Calu3 (cell line): ENCODE results near the gene PPEF1. TPM values are rescaled to one million over a fixed set of nuclear protein-coding genes. Genes with fewer than 3 reads are reported as not detected.

ENCODE experiments used
- BruUV-seq: library from RNA; stranded (reverse); fragments of 400-500 nt; replicated peaks from 2 replicates; lab custom pipeline; 2021; lab: Mats Ljungman, UMichigan
- CTCF ChIA-PET: fragments of 300-600 bp; sonication (Branson Sonifier 250); formaldehyde crosslinking; loops from one replicate; lab custom pipeline; 2022; ENCODE audit warnings: antibody characterized with exemption; lab: Charles Lee
- DNase-seq: peaks from one replicate; pipeline ENCODE4 v3.0.0; 2022
- H3K27ac Mint-ChIP-seq: one replicate; pipeline ENCODE4 v1.8.0; 2022; ENCODE audit warnings: mixed read lengths; ENCODE audit not compliant: unreplicated experiment
- H3K27me3 Mint-ChIP-seq: one replicate; pipeline ENCODE4 v1.8.0; 2022; ENCODE audit warnings: mixed read lengths; ENCODE audit not compliant: unreplicated experiment
- H3K36me3 Mint-ChIP-seq: one replicate; pipeline ENCODE4 v1.8.0; 2022; ENCODE audit warnings: mild to moderate bottlenecking, moderate library complexity, mixed read lengths; ENCODE audit not compliant: insufficient read depth, unreplicated experiment
- H3K4me1 Mint-ChIP-seq: one replicate; pipeline ENCODE4 v1.8.0; 2022; ENCODE audit warnings: mild to moderate bottlenecking, low read depth, mixed read lengths; ENCODE audit not compliant: unreplicated experiment
- H3K4me3 Mint-ChIP-seq: one replicate; pipeline ENCODE4 v1.8.0; 2022; ENCODE audit warnings: mild to moderate bottlenecking, low read depth, moderate library complexity, mixed read lengths; ENCODE audit not compliant: unreplicated experiment
- H3K9me3 Mint-ChIP-seq: one replicate; pipeline ENCODE4 v1.8.0; 2022; ENCODE audit warnings: low read depth, mixed read lengths; ENCODE audit not compliant: unreplicated experiment
- intact Hi-C: fragments of 100-400 bp; cut with micrococcal nuclease; formaldehyde crosslinking; loops from one replicate; pipeline ENCODE4 v1.10.0; 2022; ENCODE audit not compliant: unreplicated experiment
- total RNA-seq: library from RNA; stranded (reverse); gene quantifications from 2 replicates; pipeline ENCODE4 v1.2.3, GENCODE V29; 2022
- TF ChIP-seq, protein P1 (sequence below): fragments of 200-600 bp; IDR thresholded peaks from one replicate; pipeline ENCODE4 v1.8.0; 2022; ENCODE audit warnings: antibody characterized with exemption; ENCODE audit not compliant: unreplicated experiment

PPEF1 gene
- total RNA-seq, 1 experiment from 2014 or later, result not detected

DNA sequence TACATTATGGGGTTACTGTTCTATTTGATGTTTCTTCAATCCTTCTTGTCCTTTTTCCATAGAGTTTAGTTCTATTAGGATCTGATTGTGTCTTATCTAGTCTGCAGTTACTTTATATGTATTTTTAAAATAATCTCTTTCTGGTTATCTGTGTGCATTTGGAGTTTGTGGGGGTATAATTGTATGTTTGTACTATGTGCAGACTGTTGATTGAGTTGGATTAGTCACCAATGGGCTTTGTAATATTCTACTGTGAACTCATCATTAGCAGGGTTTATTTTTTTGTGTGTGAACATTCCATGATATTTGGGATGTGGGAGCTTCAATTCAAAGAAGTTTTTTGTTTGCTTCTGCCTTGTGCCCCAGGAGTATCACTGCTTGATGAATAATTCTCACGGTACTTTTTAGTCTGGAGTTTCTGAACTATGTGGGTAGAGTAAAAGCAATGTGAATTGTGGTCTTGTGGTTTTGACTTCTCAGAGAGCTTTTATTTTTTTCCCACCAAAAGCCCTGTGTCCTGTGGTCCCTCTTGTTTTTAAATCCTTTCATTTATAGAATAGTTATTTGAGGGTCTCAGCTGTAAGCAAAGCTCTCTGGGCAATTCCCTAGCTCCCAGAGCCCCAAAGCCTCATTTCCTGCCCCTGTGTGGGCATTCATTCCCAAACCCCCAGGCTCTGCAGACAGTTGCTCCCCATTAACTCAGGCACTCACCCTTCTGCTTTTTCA lies 148.6 kb downstream of the PPEF1 start:
- no TSS peak for BruUV-seq
- TF ChIP-seq, protein P1, sequence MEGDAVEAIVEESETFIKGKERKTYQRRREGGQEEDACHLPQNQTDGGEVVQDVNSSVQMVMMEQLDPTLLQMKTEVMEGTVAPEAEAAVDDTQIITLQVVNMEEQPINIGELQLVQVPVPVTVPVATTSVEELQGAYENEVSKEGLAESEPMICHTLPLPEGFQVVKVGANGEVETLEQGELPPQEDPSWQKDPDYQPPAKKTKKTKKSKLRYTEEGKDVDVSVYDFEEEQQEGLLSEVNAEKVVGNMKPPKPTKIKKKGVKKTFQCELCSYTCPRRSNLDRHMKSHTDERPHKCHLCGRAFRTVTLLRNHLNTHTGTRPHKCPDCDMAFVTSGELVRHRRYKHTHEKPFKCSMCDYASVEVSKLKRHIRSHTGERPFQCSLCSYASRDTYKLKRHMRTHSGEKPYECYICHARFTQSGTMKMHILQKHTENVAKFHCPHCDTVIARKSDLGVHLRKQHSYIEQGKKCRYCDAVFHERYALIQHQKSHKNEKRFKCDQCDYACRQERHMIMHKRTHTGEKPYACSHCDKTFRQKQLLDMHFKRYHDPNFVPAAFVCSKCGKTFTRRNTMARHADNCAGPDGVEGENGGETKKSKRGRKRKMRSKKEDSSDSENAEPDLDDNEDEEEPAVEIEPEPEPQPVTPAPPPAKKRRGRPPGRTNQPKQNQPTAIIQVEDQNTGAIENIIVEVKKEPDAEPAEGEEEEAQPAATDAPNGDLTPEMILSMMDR, result no peak
- DNase-seq, result no peak
- Mint-ChIP-seq H3K36me3 (no peaks in the 10 kb centered on the region), H3K9me3 (no peaks in the 10 kb centered on the region), H3K4me1 (no peaks in the 10 kb centered on the region), H3K27me3 (no peaks in the 10 kb centered on the region), H3K4me3 (no peak overlapping the region), H3K27ac (no peak overlapping the region)
- intact Hi-C loops, result no loop called here
- CTCF ChIA-PET, result no interaction called here

DNA sequence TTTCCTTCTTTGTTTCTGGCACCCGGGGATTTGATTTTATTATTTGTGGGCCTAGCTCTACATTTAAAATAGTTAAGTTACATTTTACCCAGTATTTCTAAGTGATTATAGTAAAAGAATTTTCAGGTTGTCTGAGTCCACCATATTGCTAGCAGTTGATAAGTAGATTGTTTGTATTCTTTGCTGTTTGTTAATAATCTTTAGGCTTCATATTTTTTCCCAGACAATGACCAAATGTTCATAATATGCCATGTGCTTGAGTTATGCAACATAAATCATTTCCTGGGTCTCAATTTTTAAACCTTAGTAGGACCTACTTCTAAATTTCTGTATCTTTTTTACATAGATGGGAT lies 149.2 kb downstream of the PPEF1 start:
- intact Hi-C loops, result no loop called here
- BruUV-seq, result no TSS peak
- H3K36me3 Mint-ChIP-seq, result no peaks in the 10 kb centered on the region
- H3K27ac Mint-ChIP-seq, result no peak overlapping the region
- TF ChIP-seq, protein P1, result no peak
- no peak for DNase-seq
- no peaks in the 10 kb centered on the region for H3K4me1 Mint-ChIP-seq
- CTCF ChIA-PET, result no interaction called here
- H3K4me3 Mint-ChIP-seq, result no peak overlapping the region
- no peaks in the 10 kb centered on the region for H3K9me3 Mint-ChIP-seq
- H3K27me3 Mint-ChIP-seq, result no peaks in the 10 kb centered on the region

DNA sequence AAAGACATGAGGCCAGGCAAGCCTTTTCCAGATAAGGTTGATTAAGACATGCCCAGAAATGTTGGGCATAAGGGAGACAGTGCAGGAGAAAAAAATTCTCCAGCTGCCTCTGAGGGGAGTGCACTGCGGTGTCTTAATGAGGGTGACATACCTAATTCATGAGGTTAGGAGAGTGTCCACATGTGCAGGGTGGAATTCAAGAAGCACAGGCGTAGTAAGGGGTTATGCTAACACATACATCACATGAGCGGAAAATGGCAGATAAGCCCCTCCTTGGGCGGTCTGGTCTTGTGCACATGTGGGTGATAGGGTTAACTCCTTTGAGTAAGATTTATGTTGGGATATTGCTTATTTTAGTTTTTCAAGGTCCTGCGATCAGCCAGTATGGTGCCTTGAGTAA lies 154.1 kb downstream of the PPEF1 start:
- intact Hi-C loops, result no loop called here
- H3K4me3 Mint-ChIP-seq, result no peak overlapping the region
- no peaks in the 10 kb centered on the region for H3K27me3 Mint-ChIP-seq
- no peak overlapping the region for H3K27ac Mint-ChIP-seq
- CTCF ChIA-PET, result no interaction called here
- BruUV-seq, result no TSS peak
- TF ChIP-seq, protein P1, result no peak
- H3K36me3 Mint-ChIP-seq, result no peaks in the 10 kb centered on the region
- H3K4me1 Mint-ChIP-seq, result no peaks in the 10 kb centered on the region
- DNase-seq, result no peak
- H3K9me3 Mint-ChIP-seq, result no peaks in the 10 kb centered on the region

DNA sequence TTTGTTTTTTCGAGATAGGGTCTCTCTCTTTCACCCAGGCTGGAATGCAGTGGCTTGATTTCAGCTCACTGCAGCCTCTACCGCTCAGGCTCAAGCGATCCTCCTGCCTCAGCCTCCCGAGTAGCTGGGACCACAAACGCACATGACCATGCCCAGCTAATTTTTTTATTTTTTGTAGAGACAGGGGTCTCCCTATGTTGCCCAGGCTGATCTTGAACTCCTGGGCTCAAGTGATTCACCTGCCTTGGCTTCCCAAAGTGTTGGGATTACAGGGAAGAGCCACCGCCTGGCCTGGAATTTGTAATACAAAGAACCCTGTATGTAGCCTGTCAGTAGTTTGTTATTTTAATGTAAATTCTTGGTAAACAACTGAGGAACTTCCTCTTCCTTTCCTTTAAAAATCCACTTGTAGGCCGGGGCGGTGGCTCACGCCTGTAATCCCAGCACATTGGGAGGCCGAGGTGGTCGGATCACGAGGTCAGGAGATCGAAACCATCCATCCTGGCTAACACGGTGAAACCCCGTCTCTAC lies 157.0 kb downstream of the PPEF1 start:
- H3K9me3 Mint-ChIP-seq, result no peaks in the 10 kb centered on the region
- DNase-seq, result no peak
- CTCF ChIA-PET, result no interaction called here
- H3K4me3 Mint-ChIP-seq, result no peak overlapping the region
- no peaks in the 10 kb centered on the region for H3K4me1 Mint-ChIP-seq
- TF ChIP-seq, protein P1, result no peak
- intact Hi-C loops, result no loop called here
- H3K27me3 Mint-ChIP-seq, result no peaks in the 10 kb centered on the region
- no peak overlapping the region for H3K27ac Mint-ChIP-seq
- H3K36me3 Mint-ChIP-seq, result no peaks in the 10 kb centered on the region
- no TSS peak for BruUV-seq
